Astrocyte (in vitro differentiated cells and primary cell): ENCODE measurements around the gene SGCE. TPM values are rescaled to one million over a fixed set of nuclear protein-coding genes. Genes with fewer than 3 reads are reported as not detected.

Experiments used
- DNase-seq: peaks from one replicate; pipeline ENCODE4 v3.0.0-alpha.2; 2010; ENCODE audit warnings: low read depth
- FAIRE-seq: peaks from 2 replicates; lab custom pipeline; 2011; peaks lifted over from hg19 to GRCh38; lab: Jason Lieb, UNC
- H2AFZ ChIP-seq: 2 replicates; pipeline ENCODE4 v1.6.0; 2012; ENCODE audit warnings: low read depth, low read length, inconsistent platforms
- H3K27ac ChIP-seq: 2 replicates; pipeline ENCODE4 v1.5.1; 2011; ENCODE audit warnings: low read depth, low read length, inconsistent platforms
- H3K27me3 ChIP-seq: 2 replicates; pipeline ENCODE4 v1.6.0; 2011; ENCODE audit warnings: low read length, inconsistent platforms; ENCODE audit not compliant: insufficient read depth
- H3K36me3 ChIP-seq: 2 replicates; pipeline ENCODE4 v1.5.1; 2011; ENCODE audit warnings: low read length, inconsistent platforms; ENCODE audit not compliant: insufficient read depth
- H3K4me1 ChIP-seq: 2 replicates; pipeline ENCODE4 v1.5.1; 2011; ENCODE audit warnings: low read length, inconsistent platforms; ENCODE audit not compliant: insufficient read depth
- H3K4me2 ChIP-seq: 2 replicates; pipeline ENCODE4 v1.6.0; 2012; ENCODE audit warnings: low read length, inconsistent platforms
- H3K4me3 ChIP-seq: 2 replicates; pipeline ENCODE4 v1.5.1; 2011; ENCODE audit warnings: low read depth, mild to moderate bottlenecking, low read length, inconsistent platforms; ENCODE audit not compliant: insufficient read depth
- H3K79me2 ChIP-seq: 2 replicates; pipeline ENCODE4 v1.6.0; 2012; ENCODE audit warnings: mild to moderate bottlenecking, low read length, inconsistent platforms; ENCODE audit not compliant: insufficient read depth
- H3K9ac ChIP-seq: 2 replicates; pipeline ENCODE4 v1.6.0; 2012; ENCODE audit warnings: mild to moderate bottlenecking, low read length, inconsistent platforms
- H3K9me3 ChIP-seq: 2 replicates; pipeline ENCODE4 v1.5.1; 2012; ENCODE audit warnings: low read depth, mild to moderate bottlenecking, low read length, inconsistent platforms; ENCODE audit not compliant: insufficient read depth
- H4K20me1 ChIP-seq: 2 replicates; pipeline ENCODE4 v1.6.0; 2012; ENCODE audit warnings: low read length, inconsistent platforms; ENCODE audit not compliant: insufficient read depth
- H3K27ac Mint-ChIP-seq: one replicate; pipeline ENCODE4 v1.8.0; 2021; ENCODE audit warnings: mild to moderate bottlenecking, mixed read lengths; ENCODE audit not compliant: unreplicated experiment
- H3K27me3 Mint-ChIP-seq: one replicate; pipeline ENCODE4 v1.8.0; 2021; ENCODE audit warnings: low read depth, mixed read lengths; ENCODE audit not compliant: unreplicated experiment
- H3K36me3 Mint-ChIP-seq: one replicate; pipeline ENCODE4 v1.8.0; 2021; ENCODE audit warnings: low read depth, mixed read lengths; ENCODE audit not compliant: unreplicated experiment
- H3K4me1 Mint-ChIP-seq: one replicate; pipeline ENCODE4 v1.8.0; 2021; ENCODE audit warnings: low read depth, mixed read lengths; ENCODE audit not compliant: unreplicated experiment
- H3K4me3 Mint-ChIP-seq: one replicate; pipeline ENCODE4 v1.8.0; 2021; ENCODE audit warnings: mild to moderate bottlenecking, moderate library complexity, mixed read lengths; ENCODE audit not compliant: unreplicated experiment
- H3K9me3 Mint-ChIP-seq: one replicate; pipeline ENCODE4 v1.8.0; 2021; ENCODE audit warnings: mild to moderate bottlenecking, mixed read lengths; ENCODE audit not compliant: unreplicated experiment
- EZH2 ChIP-seq: IDR thresholded peaks from 2 replicates; pipeline ENCODE4 v1.6.1; 2012; ENCODE audit warnings: mild to moderate bottlenecking, low read length, inconsistent platforms; ENCODE audit not compliant: insufficient read depth
- total RNA-seq: library from RNA; stranded (reverse); gene quantifications from 2 replicates; pipeline ENCODE4 v1.2.1, GENCODE V29; 2021
- TF ChIP-seq, protein P1 (sequence below): IDR thresholded peaks from 2 replicates; pipeline ENCODE4 v1.5.1; 2011; ENCODE audit warnings: low read depth, mild to moderate bottlenecking, inconsistent platforms, low read length, moderate library complexity; ENCODE audit not compliant: insufficient read depth

Gene SGCE
- total RNA-seq, 1 donor from 2014 or later, result 33.4 TPM

DNA sequence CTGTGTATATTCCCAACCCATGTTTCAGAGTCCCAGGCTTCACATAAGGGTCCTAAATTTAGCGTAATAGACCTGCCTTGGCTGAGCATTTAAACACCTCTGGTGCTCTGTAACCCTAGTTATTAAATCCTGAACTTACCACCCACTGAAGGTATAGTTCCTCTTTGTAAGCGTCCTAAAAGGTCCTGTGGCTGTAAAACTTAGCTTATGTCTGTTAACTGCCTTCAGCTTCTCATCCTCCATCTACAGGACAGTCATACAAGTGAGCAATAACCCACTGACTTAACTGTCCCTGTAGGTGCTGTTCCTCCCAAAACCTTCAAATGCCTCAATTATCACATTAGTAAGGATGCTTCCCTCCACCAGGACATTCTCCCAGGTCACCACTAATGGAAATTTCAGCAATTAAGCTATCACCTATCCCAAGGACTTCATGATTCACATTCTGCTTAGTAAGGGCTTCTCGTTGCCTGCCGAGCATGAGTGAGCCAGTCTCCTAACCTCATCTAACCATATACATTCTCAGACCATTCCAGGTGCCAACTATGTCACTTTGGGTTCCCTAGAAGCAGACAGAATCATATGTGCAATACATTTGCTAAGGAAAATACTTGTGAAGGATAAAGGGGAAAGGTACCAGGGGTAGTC is 90.6 kb downstream of the SGCE start:
- Mint-ChIP-seq H3K27ac (no peak overlapping the region), H3K27me3 (no peaks in the 10 kb centered on the region), H3K9me3 (no peaks in the 10 kb centered on the region), H3K4me1 (peaks cover 22% of the 10 kb centered on the region), H3K36me3 (peaks cover 1% of the 10 kb centered on the region), H3K4me3 (no peak overlapping the region)
- Histone ChIP-seq H3K36me3 (no peaks in the 10 kb centered on the region), H3K27ac (no peak overlapping the region), H3K9ac (no peak overlapping the region), H2AFZ (no peak overlapping the region), H4K20me1 (no peaks in the 10 kb centered on the region), H3K4me1 (no peaks in the 10 kb centered on the region), H3K4me2 (no peak overlapping the region), H3K27me3 (no peaks in the 10 kb centered on the region), H3K4me3 (no peak overlapping the region), H3K9me3 (no peaks in the 10 kb centered on the region), H3K79me2 (no peaks in the 10 kb centered on the region)
- no peak for TF ChIP-seq EZH2
- TF ChIP-seq, protein P1, sequence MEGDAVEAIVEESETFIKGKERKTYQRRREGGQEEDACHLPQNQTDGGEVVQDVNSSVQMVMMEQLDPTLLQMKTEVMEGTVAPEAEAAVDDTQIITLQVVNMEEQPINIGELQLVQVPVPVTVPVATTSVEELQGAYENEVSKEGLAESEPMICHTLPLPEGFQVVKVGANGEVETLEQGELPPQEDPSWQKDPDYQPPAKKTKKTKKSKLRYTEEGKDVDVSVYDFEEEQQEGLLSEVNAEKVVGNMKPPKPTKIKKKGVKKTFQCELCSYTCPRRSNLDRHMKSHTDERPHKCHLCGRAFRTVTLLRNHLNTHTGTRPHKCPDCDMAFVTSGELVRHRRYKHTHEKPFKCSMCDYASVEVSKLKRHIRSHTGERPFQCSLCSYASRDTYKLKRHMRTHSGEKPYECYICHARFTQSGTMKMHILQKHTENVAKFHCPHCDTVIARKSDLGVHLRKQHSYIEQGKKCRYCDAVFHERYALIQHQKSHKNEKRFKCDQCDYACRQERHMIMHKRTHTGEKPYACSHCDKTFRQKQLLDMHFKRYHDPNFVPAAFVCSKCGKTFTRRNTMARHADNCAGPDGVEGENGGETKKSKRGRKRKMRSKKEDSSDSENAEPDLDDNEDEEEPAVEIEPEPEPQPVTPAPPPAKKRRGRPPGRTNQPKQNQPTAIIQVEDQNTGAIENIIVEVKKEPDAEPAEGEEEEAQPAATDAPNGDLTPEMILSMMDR, result no peak
- no peak for FAIRE-seq
- no peak for DNase-seq

DNA sequence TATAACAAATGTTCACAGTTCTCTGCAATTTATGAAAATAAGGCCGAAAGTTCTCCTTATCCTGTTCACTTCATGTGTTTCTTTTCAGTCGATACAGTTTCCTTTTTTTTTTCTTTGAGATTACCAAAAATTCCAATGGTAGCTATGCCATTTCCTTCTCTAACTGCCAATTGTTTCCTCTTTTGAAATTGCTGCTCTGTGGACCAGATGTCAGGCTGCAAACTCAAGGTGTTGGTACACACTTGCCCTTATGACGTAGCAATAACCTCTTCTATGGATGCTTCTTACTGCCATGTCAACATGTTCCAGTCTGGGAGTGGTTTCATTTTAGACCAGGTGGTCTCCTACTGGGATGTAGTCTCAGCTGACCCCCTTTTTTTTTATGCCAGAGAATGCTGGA is 93.4 kb downstream of the SGCE start:
- Histone ChIP-seq H3K4me2 (no peak overlapping the region), H4K20me1 (no peaks in the 10 kb centered on the region), H3K36me3 (no peaks in the 10 kb centered on the region), H3K4me3 (no peak overlapping the region), H3K9ac (no peak overlapping the region), H3K79me2 (no peaks in the 10 kb centered on the region), H3K4me1 (no peaks in the 10 kb centered on the region), H3K27me3 (no peaks in the 10 kb centered on the region), H2AFZ (no peak overlapping the region), H3K27ac (no peak overlapping the region), H3K9me3 (no peaks in the 10 kb centered on the region)
- FAIRE-seq (peak; percentile 55), DNase-seq (no peak)
- Mint-ChIP-seq H3K27me3 (no peaks in the 10 kb centered on the region), H3K36me3 (peaks cover 1% of the 10 kb centered on the region), H3K4me3 (no peak overlapping the region), H3K27ac (no peak overlapping the region), H3K9me3 (no peaks in the 10 kb centered on the region), H3K4me1 (peaks cover 22% of the 10 kb centered on the region)
- TF ChIP-seq, protein P1, result no peak
- no peak for TF ChIP-seq EZH2

DNA sequence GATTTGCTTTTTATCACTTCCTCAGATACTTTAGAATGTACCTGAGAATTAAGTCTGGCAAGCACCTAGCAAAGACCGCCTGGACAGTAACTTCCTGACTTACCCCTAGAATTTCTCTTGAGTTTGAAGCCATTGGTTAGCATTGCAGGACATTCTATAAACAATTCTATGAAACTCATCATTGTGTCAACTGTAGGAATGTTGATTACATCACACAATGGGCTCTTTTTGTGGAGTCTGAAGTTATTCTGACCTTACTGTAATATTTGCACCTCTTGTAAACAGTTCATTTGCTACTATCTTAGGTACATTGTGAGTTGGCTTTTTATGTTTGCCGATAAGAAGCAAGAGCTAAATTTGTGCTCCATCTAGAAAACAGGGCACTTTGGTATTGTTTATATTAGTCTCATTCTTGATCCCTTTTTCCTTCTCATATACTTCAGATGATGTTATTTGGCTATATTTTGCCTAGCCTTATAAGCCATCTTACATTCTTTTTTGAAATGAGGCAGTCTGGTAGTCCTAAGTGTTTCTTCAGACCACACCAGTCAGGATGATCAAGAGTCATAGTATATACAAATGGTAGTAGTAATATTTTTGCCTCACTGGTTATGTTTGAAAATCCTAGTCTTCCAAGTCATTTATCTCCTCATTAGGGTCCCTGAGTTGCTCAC is 94.0 kb downstream of the SGCE start:
- Histone ChIP-seq H3K4me1 (no peaks in the 10 kb centered on the region), H2AFZ (no peak overlapping the region), H3K9ac (no peak overlapping the region), H3K4me3 (no peak overlapping the region), H3K79me2 (no peaks in the 10 kb centered on the region), H3K36me3 (no peaks in the 10 kb centered on the region), H3K4me2 (peak overlapping the region; percentile 2), H3K27me3 (no peaks in the 10 kb centered on the region), H3K27ac (no peak overlapping the region), H3K9me3 (no peaks in the 10 kb centered on the region), H4K20me1 (no peaks in the 10 kb centered on the region)
- no peak for TF ChIP-seq EZH2
- TF ChIP-seq, protein P1, result no peak
- no peaks in the 10 kb centered on the region for H3K9me3 Mint-ChIP-seq
- no peaks in the 10 kb centered on the region for H3K27me3 Mint-ChIP-seq
- H3K4me1 Mint-ChIP-seq, result peaks cover 18% of the 10 kb centered on the region
- H3K36me3 Mint-ChIP-seq, result peaks cover 1% of the 10 kb centered on the region
- no peak overlapping the region for H3K4me3 Mint-ChIP-seq
- DNase-seq, result peak; percentile 67
- FAIRE-seq, result peak; percentile 58
- peak overlapping the region; percentile 5 for H3K27ac Mint-ChIP-seq
